Vagina (tissue), 2 donors: ENCODE results near the gene MYO18A. TPM values are rescaled to one million over a fixed set of nuclear protein-coding genes. Genes with fewer than 3 reads are reported as not detected.
"Not testable (repeated sequence)": the region's sequence is repeated elsewhere in the genome, so short reads cannot be mapped to it uniquely, and the experiment has no call there.

Source experiments
- DNase-seq, 2 donors: peaks; one replicate each; pipeline ENCODE4 v3.0.0-alpha.2; 2017; ENCODE audit errors: extremely low spot score in 2 of 2
- H3K27ac ChIP-seq: fragments of 200-600 bp; sonication (generic); one replicate; pipeline ENCODE4 v1.5.1; 2019
- H3K27me3 ChIP-seq: fragments of 200-600 bp; sonication (generic); one replicate; pipeline ENCODE4 v1.5.1; 2019
- H3K36me3 ChIP-seq, 2 donors: fragments of 200-600 bp; sonication (generic); one replicate each; pipeline ENCODE4 v1.5.1; 2017 to 2019
- H3K4me1 ChIP-seq: fragments of 200-600 bp; sonication (generic); one replicate; pipeline ENCODE4 v1.5.1; 2019
- H3K4me3 ChIP-seq, 2 donors: fragments of 200-600 bp; sonication (generic); 1 replicate in 1 of 2; 2 replicates in 1 of 2; pipeline ENCODE4 v1.5.1; 2016 to 2019
- H3K9me3 ChIP-seq: fragments of 200-600 bp; sonication (generic); one replicate; pipeline ENCODE4 v1.5.1; 2019
- POLR2A ChIP-seq, 2 donors: fragments of 450-650 bp; IDR thresholded peaks; one replicate each; pipeline ENCODE4 v1.6.1; 2017; ENCODE audit warnings: antibody characterized with exemption in 2 of 2, mild to moderate bottlenecking in 2 of 2, moderate library complexity in 2 of 2
- POLR2AphosphoS5 ChIP-seq, 2 donors: sonication (generic); formaldehyde crosslinking; IDR thresholded peaks; one replicate each; pipeline ENCODE4 v1.9.0; 2017; ENCODE audit warnings: antibody characterized with exemption in 2 of 2, mild to moderate bottlenecking in 2 of 2, low read depth in 1 of 2; ENCODE audit not compliant: insufficient read depth in 1 of 2
- intact Hi-C: fragments of 100-400 bp; cut with DNase I; formaldehyde crosslinking; loops from one replicate; pipeline ENCODE4 v1.15.1; 2023
- total RNA-seq: library from RNA; depleted of rRNA; stranded (reverse); fragments of >200 nt; gene quantifications from one replicate; pipeline ENCODE4 v1.2.3, GENCODE V29; 2016
- TF ChIP-seq, protein P1 (sequence below), 3 experiments: fragments of 450-650 bp in 2 of 3; fragments of 200-600 bp in 1 of 3; sonication (generic) in 1 of 3; IDR thresholded peaks; one replicate each; pipeline ENCODE4 v1.5.1; 2017 to 2019; ENCODE audit warnings: antibody characterized with exemption in 3 of 3, mild to moderate bottlenecking in 2 of 3, moderate library complexity in 2 of 3

MYO18A gene
- total RNA-seq, 1 donor from 2014 or later, result 70.7 TPM

DNA sequence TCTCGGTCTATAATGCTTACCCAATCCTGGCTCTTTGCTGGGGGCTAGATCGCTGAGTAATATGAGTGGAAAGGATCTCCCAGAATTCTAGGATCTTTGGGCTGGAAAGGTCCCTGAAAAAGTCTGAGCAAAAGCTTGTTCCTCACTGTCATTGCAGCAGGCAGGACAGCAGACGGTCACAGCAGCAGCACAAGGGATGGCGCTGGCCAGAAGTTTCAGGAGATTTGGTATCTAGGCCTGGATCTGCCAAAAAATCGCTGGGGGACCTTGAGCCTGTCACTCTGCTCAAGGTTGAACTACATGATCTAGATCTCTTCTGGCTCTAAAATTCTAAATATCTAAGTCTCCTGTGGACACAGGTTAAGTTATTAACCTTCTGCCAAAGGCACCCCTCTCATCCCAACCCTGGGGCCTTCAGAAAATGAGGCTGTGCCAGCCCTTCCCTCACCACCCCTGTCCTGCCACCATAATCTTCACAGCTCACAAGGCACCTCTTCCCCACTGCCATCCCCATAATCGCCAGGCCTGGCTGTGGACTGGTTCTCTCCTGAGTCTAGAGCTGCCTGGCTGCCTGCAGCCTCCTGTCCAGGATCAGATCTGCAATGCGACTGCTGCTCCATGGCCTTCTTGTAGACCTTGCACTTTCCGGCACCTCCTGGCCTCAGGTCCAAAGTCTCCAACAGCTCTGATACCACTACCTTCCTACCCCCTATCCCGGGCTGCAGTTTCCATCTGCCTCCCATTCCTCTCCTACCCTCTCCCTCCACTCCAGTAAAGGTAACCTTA is 10.2 kb downstream of the MYO18A start:
- no peak overlapping the region for H3K27ac ChIP-seq
- TF ChIP-seq POLR2AphosphoS5 (IDR thresholded peaks at IDR 0.05; ENCODE audit: insufficient read depth in 1 of 2, low read depth in 1 of 2) (no peak), POLR2A (IDR thresholded peaks at IDR 0.05) (no peak)
- TF ChIP-seq, protein P1, sequence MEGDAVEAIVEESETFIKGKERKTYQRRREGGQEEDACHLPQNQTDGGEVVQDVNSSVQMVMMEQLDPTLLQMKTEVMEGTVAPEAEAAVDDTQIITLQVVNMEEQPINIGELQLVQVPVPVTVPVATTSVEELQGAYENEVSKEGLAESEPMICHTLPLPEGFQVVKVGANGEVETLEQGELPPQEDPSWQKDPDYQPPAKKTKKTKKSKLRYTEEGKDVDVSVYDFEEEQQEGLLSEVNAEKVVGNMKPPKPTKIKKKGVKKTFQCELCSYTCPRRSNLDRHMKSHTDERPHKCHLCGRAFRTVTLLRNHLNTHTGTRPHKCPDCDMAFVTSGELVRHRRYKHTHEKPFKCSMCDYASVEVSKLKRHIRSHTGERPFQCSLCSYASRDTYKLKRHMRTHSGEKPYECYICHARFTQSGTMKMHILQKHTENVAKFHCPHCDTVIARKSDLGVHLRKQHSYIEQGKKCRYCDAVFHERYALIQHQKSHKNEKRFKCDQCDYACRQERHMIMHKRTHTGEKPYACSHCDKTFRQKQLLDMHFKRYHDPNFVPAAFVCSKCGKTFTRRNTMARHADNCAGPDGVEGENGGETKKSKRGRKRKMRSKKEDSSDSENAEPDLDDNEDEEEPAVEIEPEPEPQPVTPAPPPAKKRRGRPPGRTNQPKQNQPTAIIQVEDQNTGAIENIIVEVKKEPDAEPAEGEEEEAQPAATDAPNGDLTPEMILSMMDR (IDR thresholded peaks at IDR 0.05), result no peak
- H3K9me3 ChIP-seq, result no peaks in the 10 kb centered on the region
- H3K4me3 ChIP-seq, result no peak overlapping the region
- no peaks in the 10 kb centered on the region for H3K27me3 ChIP-seq
- intact Hi-C loops, result no loop called here
- H3K4me1 ChIP-seq, result peaks cover 12% of the 10 kb centered on the region
- no peak for DNase-seq
- peaks cover 0 to 13% of the 10 kb centered on the region in 2 donors for H3K36me3 ChIP-seq

DNA sequence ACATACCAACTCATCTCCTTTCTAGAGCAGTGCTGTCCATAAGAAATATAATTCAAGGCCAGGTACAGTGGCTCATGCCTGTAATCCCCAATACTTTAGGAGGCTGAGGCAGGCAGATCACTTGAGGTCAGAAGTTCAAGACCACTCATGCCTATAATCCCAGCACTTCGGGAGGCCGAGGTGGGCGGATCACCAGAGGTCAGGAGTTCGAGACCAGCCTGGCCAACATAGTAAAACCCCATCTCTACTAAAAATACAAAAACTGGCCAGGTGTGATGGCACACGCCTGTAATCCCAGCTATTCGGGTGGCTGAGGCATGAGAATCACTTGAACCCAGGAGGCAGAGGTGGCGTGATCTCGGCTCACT is 11.5 kb downstream of the MYO18A start:
- H3K27me3 ChIP-seq, H3K9me3 ChIP-seq, intact Hi-C loops, DNase-seq, H3K4me3 ChIP-seq, H3K27ac ChIP-seq: not testable (repeated sequence)
- H3K36me3 ChIP-seq, result peaks cover 0 to 13% of the 10 kb centered on the region in 2 donors
- peaks cover 21% of the 10 kb centered on the region for H3K4me1 ChIP-seq

DNA sequence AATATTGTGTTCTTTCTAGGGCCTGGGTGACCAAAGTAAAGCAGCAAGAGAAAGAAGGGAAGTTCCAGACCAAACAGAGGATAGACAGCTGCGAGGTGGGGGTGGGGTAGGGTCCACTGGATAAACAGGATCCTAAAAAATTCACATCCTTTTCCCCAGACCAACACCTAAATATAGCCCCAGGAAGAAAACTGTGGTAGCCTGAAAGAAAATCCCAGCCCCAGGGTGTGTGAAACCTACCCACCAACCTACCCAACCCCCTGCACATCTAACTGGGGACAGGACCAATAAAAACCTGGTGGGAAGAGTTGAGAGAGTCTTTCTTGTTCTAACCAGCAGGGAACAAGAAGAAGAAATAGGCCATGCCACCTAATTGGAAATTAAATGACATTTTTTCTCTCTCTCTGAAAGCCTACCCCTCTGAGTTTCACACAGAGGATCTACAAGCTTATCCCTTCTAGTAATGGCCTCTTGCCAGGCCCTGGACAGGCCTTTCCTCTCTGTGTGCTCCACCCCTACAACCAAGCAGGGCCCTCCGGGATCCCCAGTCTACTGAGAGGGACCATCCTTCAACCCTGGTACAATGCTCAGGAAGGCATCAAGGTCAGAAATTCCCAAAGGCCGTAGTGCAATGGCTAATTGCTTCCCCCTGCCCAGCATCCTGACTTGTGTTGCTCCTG is 12.0 kb downstream of the MYO18A start:
- intact Hi-C loops, result no loop called here
- no peak for DNase-seq
- no peak overlapping the region for H3K27ac ChIP-seq
- no peaks in the 10 kb centered on the region for H3K9me3 ChIP-seq
- H3K4me3 ChIP-seq, result no peak overlapping the region
- TF ChIP-seq, protein P1 (IDR thresholded peaks at IDR 0.05), result no peak
- TF ChIP-seq POLR2AphosphoS5 (IDR thresholded peaks at IDR 0.05; ENCODE audit: insufficient read depth in 1 of 2, low read depth in 1 of 2) (no peak), POLR2A (IDR thresholded peaks at IDR 0.05) (no peak)
- no peaks in the 10 kb centered on the region for H3K27me3 ChIP-seq
- H3K4me1 ChIP-seq, result peaks cover 26% of the 10 kb centered on the region
- peaks cover 0 to 13% of the 10 kb centered on the region in 2 donors for H3K36me3 ChIP-seq

DNA sequence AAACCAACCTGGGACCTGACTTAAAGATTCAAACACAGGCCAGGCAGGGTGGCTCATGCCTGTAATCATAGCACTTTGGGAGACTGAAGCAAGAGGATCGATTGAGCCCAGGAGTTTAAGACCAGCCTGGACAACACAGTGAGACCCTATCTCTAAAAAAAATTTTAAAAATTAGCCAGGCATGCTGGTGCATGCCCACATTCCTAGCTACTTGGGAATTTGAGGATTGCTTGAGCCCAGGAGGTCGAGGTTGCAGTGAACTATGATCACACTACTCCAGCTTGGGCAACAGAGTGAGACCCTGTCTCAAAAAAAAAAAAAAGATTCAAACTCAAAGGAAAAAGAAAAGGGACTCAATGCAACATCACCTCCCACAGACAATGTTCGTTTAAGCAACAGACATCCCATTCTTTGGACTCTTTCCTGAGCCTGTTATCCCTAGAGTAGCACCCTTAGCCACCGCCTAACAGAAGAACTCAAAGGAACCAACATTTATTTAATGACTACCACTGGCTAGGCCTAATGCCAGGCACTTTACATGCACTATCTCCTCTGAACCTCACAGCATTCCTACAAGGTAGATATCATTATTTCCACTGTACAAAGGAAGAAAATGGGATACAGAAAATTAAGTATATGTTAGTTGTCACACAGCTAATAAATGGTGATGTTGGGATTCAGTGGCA is 12.7 kb downstream of the MYO18A start:
- Histone ChIP-seq H3K27ac (no peak overlapping the region), H3K36me3 (peaks cover 0 to 16% of the 10 kb centered on the region in 2 donors), H3K27me3 (no peaks in the 10 kb centered on the region), H3K4me3 (no peak overlapping the region), H3K9me3 (no peaks in the 10 kb centered on the region), H3K4me1 (peaks cover 32% of the 10 kb centered on the region)
- intact Hi-C loops, result no loop called here
- TF ChIP-seq POLR2A (IDR thresholded peaks at IDR 0.05), result no peak
- no peak for TF ChIP-seq POLR2AphosphoS5 (IDR thresholded peaks at IDR 0.05; ENCODE audit: insufficient read depth in 1 of 2, low read depth in 1 of 2)
- TF ChIP-seq, protein P1 (IDR thresholded peaks at IDR 0.05), result no peak
- no peak for DNase-seq

DNA sequence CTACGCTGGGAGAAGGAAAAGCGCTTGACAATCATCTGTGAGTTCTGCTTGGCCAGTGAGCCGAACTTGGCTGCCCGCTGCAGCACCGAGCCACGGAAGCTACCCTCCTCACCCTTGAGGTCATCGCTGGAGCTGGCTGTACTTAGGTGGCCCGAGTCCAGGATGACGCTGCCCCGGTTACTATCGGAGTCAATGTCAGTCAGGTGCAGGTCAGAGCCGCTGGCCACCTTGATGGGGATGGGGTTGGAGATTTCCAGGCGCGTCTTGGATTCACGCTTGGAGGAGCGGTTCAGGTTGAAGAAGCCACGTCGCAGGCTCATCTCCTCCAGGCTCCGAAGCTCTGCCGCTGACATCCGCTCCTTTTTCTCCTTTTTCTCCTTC is 13.7 kb downstream of the MYO18A start:
- Histone ChIP-seq H3K27me3 (no peaks in the 10 kb centered on the region), H3K4me3 (no peak overlapping the region), H3K9me3 (no peaks in the 10 kb centered on the region), H3K4me1 (peaks cover 32% of the 10 kb centered on the region), H3K36me3 (peaks cover 0 to 18% of the 10 kb centered on the region in 2 donors), H3K27ac (no peak overlapping the region)
- TF ChIP-seq POLR2A (IDR thresholded peaks at IDR 0.05), result no peak
- no peak for TF ChIP-seq POLR2AphosphoS5 (IDR thresholded peaks at IDR 0.05; ENCODE audit: insufficient read depth in 1 of 2, low read depth in 1 of 2)
- TF ChIP-seq, protein P1 (IDR thresholded peaks at IDR 0.05), result no peak
- no peak for DNase-seq
- intact Hi-C loops, result no loop called here
